SK-N-SH treated with all-trans-retinoic acid at 6 μM for 48 hours (cell line): ENCODE data around the gene IGF1R.

ENCODE experiments used
- PATZ1 ChIP-seq: fragments of 250-450 bp; sonication (Bioruptor Pico); IDR thresholded peaks from 2 replicates; pipeline ENCODE4 v1.8.0; 2020; ENCODE audit warnings: mild to moderate bottlenecking, moderate library complexity, borderline replicate concordance
- ZFP30 ChIP-seq: fragments of 450-650 bp; formaldehyde crosslinking; IDR thresholded peaks from 2 replicates; pipeline ENCODE4 v1.5.0; 2022; ENCODE audit warnings: mild to moderate bottlenecking, moderate library complexity

- TF ChIP-seq PATZ1 (CRISPR knock-in tag): no peak
- no peak for TF ChIP-seq ZFP30
Observed at GRCh38 chr15:98951004-98951403, 302.7 kb downstream of the IGF1R start.
